CD4-positive, alpha-beta T cell (primary cell): ENCODE results near the gene GDAP2. TPM values are rescaled to one million over a fixed set of nuclear protein-coding genes. Genes with fewer than 3 reads are reported as not detected.
"Not testable (repeated sequence)": the region's sequence is repeated elsewhere in the genome, so short reads cannot be mapped to it uniquely, and the experiment has no call there.

Source experiments
- ATAC-seq: fragments of 200-7000 bp; cut with Tn5 transposase; one replicate; pipeline ENCODE4 v1.10.0; 2022; ENCODE audit warnings: mild to moderate bottlenecking; ENCODE audit not compliant: poor library complexity
- CTCF ChIA-PET: fragments of 350-600 bp; sonication (Branson Sonifier 250); formaldehyde crosslinking; loops from one replicate; lab custom pipeline; 2021; ENCODE audit warnings: antibody characterized with exemption, inconsistent platforms; lab: Charles Lee
- POLR2A ChIA-PET: fragments of 350-600 bp; sonication (Branson Sonifier 250); formaldehyde crosslinking; loops from one replicate; lab custom pipeline; 2021; ENCODE audit warnings: antibody characterized with exemption, inconsistent platforms; lab: Charles Lee
- DNase-seq, 14 experiments: peaks; one replicate each; pipeline ENCODE4 v3.0.0-alpha.2; 2013 to 2020; ENCODE audit warnings: mixed read lengths in 2 of 14
- H3K27ac ChIP-seq, 2 donors: one replicate each; pipeline versions ENCODE4 v1.5.1 to v1.7.0; 2013; ENCODE audit warnings: low read length in 2 of 2, low read depth in 1 of 2, mild to moderate bottlenecking in 1 of 2
- H3K27me3 ChIP-seq, 2 experiments: 1 replicate in 1 of 2; 2 replicates in 1 of 2; pipeline versions ENCODE4 v1.6.1 to v1.7.0; 2013; ENCODE audit warnings: low read length in 2 of 2, control low read depth in 1 of 2, mild to moderate bottlenecking in 1 of 2, moderate library complexity in 1 of 2; ENCODE audit not compliant: insufficient read depth in 2 of 2, control insufficient read depth in 1 of 2
- H3K36me3 ChIP-seq: one replicate; pipeline ENCODE4 v1.6.1; 2013; ENCODE audit warnings: low read length, control low read depth; ENCODE audit not compliant: insufficient read depth
- H3K4me1 ChIP-seq: one replicate; pipeline ENCODE4 v1.6.1; 2013; ENCODE audit warnings: low read length, control low read depth; ENCODE audit not compliant: insufficient read depth
- H3K4me3 ChIP-seq: one replicate; pipeline ENCODE4 v1.5.1; 2013; ENCODE audit warnings: mild to moderate bottlenecking, low read length, moderate library complexity
- H3K9me3 ChIP-seq, 2 experiments: 1 replicate in 1 of 2; 2 replicates in 1 of 2; pipeline versions ENCODE4 v1.6.1 to v1.7.0; 2013; ENCODE audit warnings: low read length in 2 of 2, mild to moderate bottlenecking in 2 of 2, control low read depth in 1 of 2, moderate library complexity in 1 of 2; ENCODE audit not compliant: control insufficient read depth in 1 of 2, insufficient read depth in 1 of 2
- H3K27ac Mint-ChIP-seq: one replicate; pipeline ENCODE4 v1.8.0; 2020; ENCODE audit warnings: mixed read lengths
- H3K27me3 Mint-ChIP-seq: one replicate; pipeline ENCODE4 v1.8.0; 2021; ENCODE audit warnings: mixed read lengths
- H3K36me3 Mint-ChIP-seq: one replicate; pipeline ENCODE4 v1.8.0; 2021; ENCODE audit warnings: low read depth, mixed read lengths
- H3K4me1 Mint-ChIP-seq: one replicate; pipeline ENCODE4 v1.8.0; 2021; ENCODE audit warnings: low read depth, mixed read lengths
- H3K4me3 Mint-ChIP-seq: one replicate; pipeline ENCODE4 v1.8.0; 2020; ENCODE audit warnings: mild to moderate bottlenecking, mixed read lengths
- H3K9me3 Mint-ChIP-seq: one replicate; pipeline ENCODE4 v1.8.0; 2020; ENCODE audit warnings: mixed read lengths
- intact Hi-C, 2 experiments: fragments of 100-400 bp; cut with DNase I in 1 of 2; cut with micrococcal nuclease in 1 of 2; formaldehyde crosslinking; loops; one replicate each; pipeline versions ENCODE4 v1.15.1 to v1.9.0; 2023 to 2025; cut with DNase I, micrococcal nuclease
- total RNA-seq, 174 experiments: library from RNA in 2 of 174; stranded (reverse) in 2 of 174; gene quantifications; one replicate each; pipeline ENCODE4 v1.2.3 and lab custom pipeline; 2021 to 2026
- TF ChIP-seq, protein P1 (sequence below): fragments of 200-600 bp; IDR thresholded peaks from one replicate; pipeline ENCODE4 v1.8.0; 2022; ENCODE audit warnings: antibody characterized with exemption, mild to moderate bottlenecking

GDAP2 gene
- total RNA-seq, 2 experiments from 2014 or later: 18.1 to 18.9 TPM

GRCh38 chr1:117925981-117926380 is 3.4 kb downstream of the GDAP2 start:
- H3K4me3 Mint-ChIP-seq: no peak overlapping the region

GRCh38 chr1:117922717-117923116 is 6.7 kb downstream of the GDAP2 start:
- H3K36me3 ChIP-seq: peaks cover 12% of the 10 kb centered on the region
- H3K27me3 ChIP-seq, intact Hi-C loops, H3K27ac Mint-ChIP-seq, H3K9me3 ChIP-seq, ATAC-seq, DNase-seq, POLR2A ChIA-PET, H3K4me1 ChIP-seq, H3K27me3 Mint-ChIP-seq, H3K27ac ChIP-seq, H3K9me3 Mint-ChIP-seq, H3K4me3 Mint-ChIP-seq, H3K4me3 ChIP-seq, CTCF ChIA-PET: not testable (repeated sequence)
- H3K4me1 Mint-ChIP-seq: peaks cover 20% of the 10 kb centered on the region
- peaks cover 25% of the 10 kb centered on the region for H3K36me3 Mint-ChIP-seq

More at GRCh38 chr1:117925981-117926380, 3.4 kb downstream of the GDAP2 start:
- H3K36me3 ChIP-seq: no peaks in the 10 kb centered on the region
- no peaks in the 10 kb centered on the region for H3K9me3 ChIP-seq
- no peak overlapping the region for H3K4me3 ChIP-seq
- H3K27ac ChIP-seq: no peak overlapping the region
- Mint-ChIP-seq H3K4me1 (peaks cover 50% of the 10 kb centered on the region), H3K36me3 (peaks cover 23% of the 10 kb centered on the region), H3K9me3 (no peaks in the 10 kb centered on the region), H3K27me3 (no peaks in the 10 kb centered on the region), H3K27ac (no peak overlapping the region)
- POLR2A ChIA-PET: no interaction called here
- no peak for ATAC-seq
- peaks cover 20% of the 10 kb centered on the region for H3K4me1 ChIP-seq
- H3K27me3 ChIP-seq: no peaks in the 10 kb centered on the region
- no peak for DNase-seq
- TF ChIP-seq, protein P1, sequence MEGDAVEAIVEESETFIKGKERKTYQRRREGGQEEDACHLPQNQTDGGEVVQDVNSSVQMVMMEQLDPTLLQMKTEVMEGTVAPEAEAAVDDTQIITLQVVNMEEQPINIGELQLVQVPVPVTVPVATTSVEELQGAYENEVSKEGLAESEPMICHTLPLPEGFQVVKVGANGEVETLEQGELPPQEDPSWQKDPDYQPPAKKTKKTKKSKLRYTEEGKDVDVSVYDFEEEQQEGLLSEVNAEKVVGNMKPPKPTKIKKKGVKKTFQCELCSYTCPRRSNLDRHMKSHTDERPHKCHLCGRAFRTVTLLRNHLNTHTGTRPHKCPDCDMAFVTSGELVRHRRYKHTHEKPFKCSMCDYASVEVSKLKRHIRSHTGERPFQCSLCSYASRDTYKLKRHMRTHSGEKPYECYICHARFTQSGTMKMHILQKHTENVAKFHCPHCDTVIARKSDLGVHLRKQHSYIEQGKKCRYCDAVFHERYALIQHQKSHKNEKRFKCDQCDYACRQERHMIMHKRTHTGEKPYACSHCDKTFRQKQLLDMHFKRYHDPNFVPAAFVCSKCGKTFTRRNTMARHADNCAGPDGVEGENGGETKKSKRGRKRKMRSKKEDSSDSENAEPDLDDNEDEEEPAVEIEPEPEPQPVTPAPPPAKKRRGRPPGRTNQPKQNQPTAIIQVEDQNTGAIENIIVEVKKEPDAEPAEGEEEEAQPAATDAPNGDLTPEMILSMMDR: no peak
- CTCF ChIA-PET: interaction anchor here (2.2 kb wide), 1 partner anchor 30 kb away, joined by 5 read pairs; no protein-coding TSS in a partner anchor
- intact Hi-C loops: loop anchor here in 1 of 2 experiments (5.0 kb wide), 1 partner anchor 1211 kb away; no protein-coding TSS in a partner anchor

- H3K9me3 Mint-ChIP-seq: no peaks in the 10 kb centered on the region
- no peaks in the 10 kb centered on the region for H3K27me3 Mint-ChIP-seq
- H3K36me3 Mint-ChIP-seq: peaks cover 32% of the 10 kb centered on the region
- Histone ChIP-seq H3K9me3 (no peaks in the 10 kb centered on the region), H3K27me3 (no peaks in the 10 kb centered on the region), H3K36me3 (peaks cover 19% of the 10 kb centered on the region), H3K4me1 (no peaks in the 10 kb centered on the region), H3K27ac (no peak overlapping the region), H3K4me3 (no peak overlapping the region)
- H3K4me3 Mint-ChIP-seq: no peak overlapping the region
- H3K4me1 Mint-ChIP-seq: peaks cover 14% of the 10 kb centered on the region
- TF ChIP-seq, protein P1: no peak
- ATAC-seq (no peak), DNase-seq (no peak)
- intact Hi-C loops: no loop called here
- no peak overlapping the region for H3K27ac Mint-ChIP-seq
- ChIA-PET POLR2A (no interaction called here), CTCF (no interaction called here)
Observed at GRCh38 chr1:117921991-117922390, 7.4 kb downstream of the GDAP2 start.

DNA sequence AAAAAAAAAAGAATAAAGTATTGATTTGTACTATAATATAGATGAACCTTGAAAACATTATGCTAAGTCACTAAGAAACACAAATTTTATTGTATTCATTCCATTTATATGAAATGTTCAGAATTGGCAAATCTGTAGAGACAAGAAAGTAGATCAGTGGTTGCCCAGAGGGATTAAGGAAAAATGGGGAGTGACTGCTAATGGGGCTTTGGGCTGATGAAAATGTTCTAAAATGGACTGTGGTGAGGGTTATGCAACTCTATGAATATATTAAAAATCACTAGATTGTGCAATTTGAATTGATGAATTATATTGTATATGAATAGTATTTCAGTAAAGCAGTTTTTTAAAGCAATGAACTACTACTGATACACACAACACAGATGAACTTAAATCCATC is 10.0 kb downstream of the GDAP2 start:
- TF ChIP-seq, protein P1: no peak
- Mint-ChIP-seq H3K27ac (no peak overlapping the region), H3K4me1 (no peaks in the 10 kb centered on the region), H3K27me3 (no peaks in the 10 kb centered on the region), H3K9me3 (no peaks in the 10 kb centered on the region), H3K4me3 (no peak overlapping the region), H3K36me3 (peaks cover 58% of the 10 kb centered on the region)
- Histone ChIP-seq H3K36me3 (peaks cover 44% of the 10 kb centered on the region), H3K27me3 (no peaks in the 10 kb centered on the region), H3K9me3 (no peaks in the 10 kb centered on the region), H3K27ac (no peak overlapping the region), H3K4me1 (no peaks in the 10 kb centered on the region), H3K4me3 (no peak overlapping the region)
- ChIA-PET CTCF (no interaction called here), POLR2A (interaction anchor here (1.1 kb wide), 1 partner anchor 10 kb away, joined by 3 read pairs; the partner anchor contains the start of genes GDAP2 and WDR3)
- ATAC-seq (no peak), DNase-seq (no peak)
- intact Hi-C loops: no loop called here
